Endothelial cell of umbilical vein (primary cell): ENCODE measurements around the gene WRAP73. TPM values are rescaled to one million over a fixed set of nuclear protein-coding genes. Genes with fewer than 3 reads are reported as not detected.

Source experiments
- BruUV-seq: library from RNA; stranded (reverse); fragments of 400-500 nt; replicated peaks from 2 replicates; lab custom pipeline; 2021; lab: Mats Ljungman, UMichigan
- CTCF ChIA-PET: fragments of 300-600, 350-600 bp; sonication (Branson Sonifier 250); formaldehyde crosslinking; loops from one replicate; lab custom pipeline; 2021; ENCODE audit warnings: antibody characterized with exemption, inconsistent platforms; lab: Charles Lee
- POLR2A ChIA-PET: fragments of 300-600, 350-600 bp; sonication (Branson Sonifier 250); formaldehyde crosslinking; loops from one replicate; lab custom pipeline; 2021; ENCODE audit warnings: antibody characterized with exemption, inconsistent platforms; lab: Charles Lee
- DNase-seq: peaks from one replicate; pipeline ENCODE4 v3.0.0-alpha.2; 2011; ENCODE audit warnings: low read depth, low spot score
- FAIRE-seq: peaks from 2 replicates; lab custom pipeline; 2011; peaks lifted over from hg19 to GRCh38; lab: Jason Lieb, UNC
- H2AFZ ChIP-seq: 2 replicates; pipeline ENCODE4 v1.6.0; 2012; ENCODE audit warnings: low read depth, low read length, control low read depth, inconsistent platforms
- H3K27ac ChIP-seq: 2 replicates; pipeline ENCODE4 v1.5.1; 2011; ENCODE audit warnings: low read depth, mild to moderate bottlenecking, control low read depth, low read length, moderate library complexity; ENCODE audit not compliant: insufficient read depth
- H3K27me3 ChIP-seq, 2 experiments: 2 replicates each; pipeline versions ENCODE4 v1.6.0 to v1.6.1; 2011; ENCODE audit warnings: low read length in 2 of 2, mixed read lengths in 1 of 2; ENCODE audit not compliant: control insufficient read depth in 2 of 2, insufficient read depth in 2 of 2
- H3K36me3 ChIP-seq, 2 experiments: 2 replicates in 1 of 2; 3 replicates in 1 of 2; pipeline ENCODE4 v1.5.1; 2011; ENCODE audit warnings: low read length in 2 of 2, mild to moderate bottlenecking in 1 of 2, moderate library complexity in 1 of 2; ENCODE audit not compliant: control insufficient read depth in 2 of 2, insufficient read depth in 2 of 2; ENCODE audit errors: extremely low read depth in 1 of 2
- H3K4me1 ChIP-seq: 3 replicates; pipeline ENCODE4 v1.5.1; 2011; ENCODE audit warnings: mild to moderate bottlenecking, low read length; ENCODE audit not compliant: control insufficient read depth, insufficient read depth; ENCODE audit errors: extremely low read depth
- H3K4me2 ChIP-seq: 2 replicates; pipeline ENCODE4 v1.6.1; 2011; ENCODE audit warnings: low read length, control low read depth, mixed read lengths; ENCODE audit not compliant: insufficient read depth
- H3K4me3 ChIP-seq, 3 experiments: fragments of 200-600 bp in 1 of 3; sonication (generic), shearing (Covaris generic) in 1 of 3; replicated peaks in 1 of 3; 2 replicates each; pipeline ENCODE4 v1.5.1; 2011 to 2016; ENCODE audit warnings: control low read depth in 3 of 3, low read length in 3 of 3, mild to moderate bottlenecking in 2 of 3, inconsistent platforms in 1 of 3, low read depth in 1 of 3, moderate library complexity in 1 of 3; ENCODE audit not compliant: insufficient read depth in 1 of 3
- H3K79me2 ChIP-seq: 2 replicates; pipeline ENCODE4 v1.6.0; 2012; ENCODE audit warnings: low read length, inconsistent platforms; ENCODE audit not compliant: control insufficient read depth, insufficient read depth
- H3K9ac ChIP-seq: replicated peaks from 2 replicates; pipeline ENCODE3; 2011; ENCODE audit warnings: low read length, control low read depth; ENCODE audit not compliant: insufficient read depth; ENCODE audit errors: extremely low read depth
- H3K9me1 ChIP-seq: replicated peaks from 3 replicates; pipeline ENCODE4 v1.6.0; 2011; ENCODE audit warnings: mild to moderate bottlenecking, low read length; ENCODE audit not compliant: control insufficient read depth, insufficient read depth; ENCODE audit errors: extremely low read depth
- H3K9me3 ChIP-seq: replicated peaks from 2 replicates; pipeline ENCODE4 v1.5.1; 2012; ENCODE audit warnings: low read length, inconsistent platforms; ENCODE audit not compliant: control insufficient read depth, insufficient read depth
- H4K20me1 ChIP-seq: replicated peaks from 2 replicates; pipeline ENCODE3; 2011; ENCODE audit warnings: mild to moderate bottlenecking, low read length; ENCODE audit not compliant: control insufficient read depth, insufficient read depth; ENCODE audit errors: extremely low read depth
- EZH2 ChIP-seq: IDR thresholded peaks from 2 replicates; pipeline ENCODE4 v1.6.1; 2012; ENCODE audit warnings: borderline replicate concordance, low read depth, mild to moderate bottlenecking, moderate library complexity, low read length, inconsistent platforms; ENCODE audit not compliant: severe bottlenecking
- FOS ChIP-seq: IDR thresholded peaks from 2 replicates; pipeline ENCODE4 v1.6.1; 2011; ENCODE audit warnings: mild to moderate bottlenecking, low read length, moderate library complexity, borderline replicate concordance; ENCODE audit not compliant: insufficient read depth
- GATA2 ChIP-seq: IDR thresholded peaks from 2 replicates; pipeline ENCODE4 v1.7.0; 2011; ENCODE audit warnings: low read depth, mild to moderate bottlenecking, moderate library complexity, mixed read lengths, low read length; ENCODE audit not compliant: insufficient read length, insufficient read depth
- JUN ChIP-seq: IDR thresholded peaks from 2 replicates; pipeline ENCODE4 v1.6.1; 2011; ENCODE audit warnings: borderline replicate concordance, low read depth; ENCODE audit not compliant: insufficient read length, insufficient read depth
- MYC ChIP-seq: IDR thresholded peaks from one replicate; pipeline ENCODE4 v1.6.1; 2011; ENCODE audit warnings: mild to moderate bottlenecking, low read depth, low read length
- POLR2A ChIP-seq: IDR thresholded peaks from 2 replicates; pipeline ENCODE4 v1.6.1; 2012; ENCODE audit warnings: low read depth, mild to moderate bottlenecking, control low read depth, low read length
- POLR2AphosphoS5 ChIP-seq: IDR thresholded peaks from 2 replicates; pipeline ENCODE4 v1.6.1; 2012; ENCODE audit warnings: low read depth, mild to moderate bottlenecking, control low read depth, low read length, moderate library complexity; ENCODE audit not compliant: insufficient read depth
- dilution Hi-C: fragments of 300-500 bp; cut with MboI; formaldehyde crosslinking; loops from one replicate; pipeline ENCODE4 v1.15.0; 2019; ENCODE audit warnings: low sequenced_read_pairs; ENCODE audit not compliant: extremely low pct_ligation_motif_present
- intact Hi-C: fragments of 100-400 bp; cut with micrococcal nuclease; formaldehyde crosslinking; loops from one replicate; pipeline ENCODE4 v1.10.0; 2022
- polyA plus RNA-seq, 4 experiments: library from polyadenylated mRNA; depleted of rRNA in 3 of 4; stranded (reverse) in 3 of 4; unstranded in 1 of 4; fragments of >200 nt; gene quantifications; 2 replicates each; pipeline versions ENCODE4 v1.2.1 to v1.2.3, GENCODE V29; 2011 to 2012; ENCODE audit warnings: missing spikeins in 1 of 4
- total RNA-seq: library from RNA; stranded (reverse); gene quantifications from 2 replicates; pipeline ENCODE4 v1.2.3, GENCODE V29; 2021
- TF ChIP-seq, protein P1 (sequence below), 2 donors: IDR thresholded peaks; 1 replicate in 1 of 2; 2 replicates in 1 of 2; pipeline ENCODE4 v1.5.1; 2011; ENCODE audit warnings: low read length in 2 of 2, mild to moderate bottlenecking in 2 of 2, moderate library complexity in 2 of 2, control low read depth in 1 of 2, inconsistent platforms in 1 of 2, low read depth in 1 of 2; ENCODE audit not compliant: insufficient read depth in 1 of 2; ENCODE audit errors: extremely low read depth in 1 of 2
- TF ChIP-seq, protein P2 (sequence below): IDR thresholded peaks from 2 replicates; pipeline ENCODE4 v1.6.1; 2011; ENCODE audit not compliant: insufficient read depth, insufficient read length

WRAP73 gene
- total and polyA plus RNA-seq, 2 donors (not counting 3 experiments of a cell fraction or from before 2014, with no cell fraction given) = 23.0 to 50.7 TPM

DNA sequence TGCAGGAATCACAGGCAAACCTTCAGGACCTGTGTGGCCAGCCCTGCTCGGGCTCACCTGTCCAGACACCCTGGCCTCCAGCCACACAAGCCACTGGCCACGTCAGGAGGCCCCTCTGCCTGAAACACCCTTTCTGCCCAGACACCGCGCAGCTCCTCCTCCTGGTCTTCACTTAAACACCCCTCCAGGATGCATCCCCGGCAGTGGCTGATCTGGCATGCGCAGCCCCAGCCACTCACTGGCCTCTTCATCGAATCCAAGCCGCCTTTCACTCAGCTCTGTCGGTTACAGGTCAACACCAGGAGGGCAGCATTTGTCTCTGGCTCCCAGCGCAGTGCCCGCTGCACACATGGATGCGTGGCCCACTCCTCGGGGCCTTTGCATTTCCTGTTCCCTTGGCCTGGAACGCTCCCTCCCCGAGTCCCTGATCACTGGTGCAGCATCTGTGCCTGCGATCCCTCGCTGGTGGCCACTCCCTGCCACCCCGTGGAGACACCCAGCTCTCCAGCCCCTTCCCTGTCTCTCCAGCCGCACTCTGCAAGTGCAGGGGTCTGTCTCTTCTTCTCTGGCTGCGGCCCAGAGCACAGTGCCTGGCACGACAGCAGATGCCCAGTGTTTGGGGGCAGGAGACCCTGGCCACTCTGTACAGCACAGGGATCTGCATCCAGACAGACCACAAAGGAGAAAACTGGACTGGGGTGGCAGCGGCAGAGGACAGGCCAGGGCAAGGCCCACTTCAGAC, 15.7 kb downstream of the WRAP73 start:
- POLR2A ChIA-PET = no interaction called here
- no TSS peak for BruUV-seq
- no peak for TF ChIP-seq MYC
- no peaks in the 10 kb centered on the region for H3K79me2 ChIP-seq
- dilution Hi-C loops = no loop called here
- no peaks in the 10 kb centered on the region for H3K4me1 ChIP-seq
- H4K20me1 ChIP-seq = no peaks in the 10 kb centered on the region
- FAIRE-seq = no peak
- no peak overlapping the region for H2AFZ ChIP-seq
- H3K27ac ChIP-seq = no peak overlapping the region
- H3K4me2 ChIP-seq = no peak overlapping the region
- H3K9me1 ChIP-seq = no peaks in the 10 kb centered on the region
- CTCF ChIA-PET = interaction anchor here (1.7 kb wide), 1 partner anchor 14 kb away, joined by 4 read pairs; no protein-coding TSS in a partner anchor
- intact Hi-C loops = no loop called here
- DNase-seq = no peak
- no peaks in the 10 kb centered on the region for H3K9me3 ChIP-seq
- H3K4me3 ChIP-seq = no peak overlapping the region
- peaks cover 0 to 39% of the 10 kb centered on the region in 2 experiments for H3K36me3 ChIP-seq
- H3K27me3 ChIP-seq = no peaks in the 10 kb centered on the region
- H3K9ac ChIP-seq = no peak overlapping the region

DNA sequence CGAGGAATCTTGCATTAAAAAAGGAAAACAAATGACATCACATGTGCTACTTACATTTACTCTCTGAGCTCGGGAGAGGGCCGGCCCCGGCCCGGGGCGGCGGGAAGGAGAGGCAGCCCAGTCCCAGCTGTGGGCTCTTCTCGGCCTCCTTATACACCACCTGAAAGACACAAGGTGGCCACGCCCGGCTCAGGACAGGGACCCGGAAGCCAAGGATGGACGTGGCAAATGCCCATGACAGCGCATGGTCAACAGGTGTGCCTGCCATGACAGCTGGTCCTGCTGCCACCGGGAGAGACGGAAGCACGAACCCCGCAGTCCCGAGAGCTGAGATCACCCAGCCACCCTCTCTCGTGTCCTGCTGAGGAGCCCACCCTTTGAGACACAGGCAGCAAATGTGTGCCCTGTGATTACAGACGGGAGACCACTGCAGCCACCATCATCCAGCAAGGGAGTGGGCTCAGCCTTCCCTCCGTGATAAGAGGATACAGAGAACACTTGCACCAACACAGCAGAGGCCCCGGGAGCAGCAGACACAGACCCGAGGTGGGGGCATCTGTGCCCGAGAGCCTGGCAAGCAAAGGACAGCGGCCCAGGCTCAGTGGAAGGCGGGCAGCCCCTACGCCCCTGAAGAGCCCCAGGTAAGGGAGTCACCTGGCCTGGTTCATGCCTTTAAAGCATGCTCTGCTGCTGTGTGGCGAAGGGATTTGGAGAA, 16.4 kb downstream of the WRAP73 start:
- H2AFZ ChIP-seq = no peak overlapping the region
- POLR2A ChIA-PET = no interaction called here
- H3K9me1 ChIP-seq = no peaks in the 10 kb centered on the region
- H3K4me1 ChIP-seq = no peaks in the 10 kb centered on the region
- H3K9ac ChIP-seq = no peak overlapping the region
- FAIRE-seq = no peak
- H3K4me2 ChIP-seq = no peak overlapping the region
- no peaks in the 10 kb centered on the region for H3K79me2 ChIP-seq
- intact Hi-C loops = no loop called here
- H3K36me3 ChIP-seq = peaks cover 0 to 40% of the 10 kb centered on the region in 2 experiments
- no peaks in the 10 kb centered on the region for H3K27me3 ChIP-seq
- dilution Hi-C loops = no loop called here
- no peak overlapping the region for H3K27ac ChIP-seq
- CTCF ChIA-PET = no interaction called here
- no TSS peak for BruUV-seq
- no peak overlapping the region for H3K4me3 ChIP-seq
- H3K9me3 ChIP-seq = no peaks in the 10 kb centered on the region
- no peaks in the 10 kb centered on the region for H4K20me1 ChIP-seq
- TF ChIP-seq, protein P1, sequence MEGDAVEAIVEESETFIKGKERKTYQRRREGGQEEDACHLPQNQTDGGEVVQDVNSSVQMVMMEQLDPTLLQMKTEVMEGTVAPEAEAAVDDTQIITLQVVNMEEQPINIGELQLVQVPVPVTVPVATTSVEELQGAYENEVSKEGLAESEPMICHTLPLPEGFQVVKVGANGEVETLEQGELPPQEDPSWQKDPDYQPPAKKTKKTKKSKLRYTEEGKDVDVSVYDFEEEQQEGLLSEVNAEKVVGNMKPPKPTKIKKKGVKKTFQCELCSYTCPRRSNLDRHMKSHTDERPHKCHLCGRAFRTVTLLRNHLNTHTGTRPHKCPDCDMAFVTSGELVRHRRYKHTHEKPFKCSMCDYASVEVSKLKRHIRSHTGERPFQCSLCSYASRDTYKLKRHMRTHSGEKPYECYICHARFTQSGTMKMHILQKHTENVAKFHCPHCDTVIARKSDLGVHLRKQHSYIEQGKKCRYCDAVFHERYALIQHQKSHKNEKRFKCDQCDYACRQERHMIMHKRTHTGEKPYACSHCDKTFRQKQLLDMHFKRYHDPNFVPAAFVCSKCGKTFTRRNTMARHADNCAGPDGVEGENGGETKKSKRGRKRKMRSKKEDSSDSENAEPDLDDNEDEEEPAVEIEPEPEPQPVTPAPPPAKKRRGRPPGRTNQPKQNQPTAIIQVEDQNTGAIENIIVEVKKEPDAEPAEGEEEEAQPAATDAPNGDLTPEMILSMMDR (IDR thresholded peaks at IDR 0.05; ENCODE audit: extremely low read depth in 1 of 2, insufficient read depth in 1 of 2, low read depth in 1 of 2, low read length in 2 of 2) = no peak
- TF ChIP-seq MYC = no peak
- no peak for TF ChIP-seq GATA2
- TF ChIP-seq, protein P2, sequence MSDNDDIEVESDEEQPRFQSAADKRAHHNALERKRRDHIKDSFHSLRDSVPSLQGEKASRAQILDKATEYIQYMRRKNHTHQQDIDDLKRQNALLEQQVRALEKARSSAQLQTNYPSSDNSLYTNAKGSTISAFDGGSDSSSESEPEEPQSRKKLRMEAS = no peak
- TF ChIP-seq FOS = no peak
- TF ChIP-seq POLR2AphosphoS5 = no peak
- TF ChIP-seq POLR2A = no peak
- no peak for TF ChIP-seq EZH2
- no peak for TF ChIP-seq JUN
- no peak for DNase-seq
